ENCODE measurements around the gene PPARGC1A.

GRCh38 chr4:23759066-23759465, 130.8 kb downstream of the PPARGC1A start:
- no peak for TF ChIP-seq EZH2phosphoT487 (IDR thresholded peaks at IDR 0.05; ENCODE audit: borderline replicate concordance, low read length)
- TF ChIP-seq, protein P1, sequence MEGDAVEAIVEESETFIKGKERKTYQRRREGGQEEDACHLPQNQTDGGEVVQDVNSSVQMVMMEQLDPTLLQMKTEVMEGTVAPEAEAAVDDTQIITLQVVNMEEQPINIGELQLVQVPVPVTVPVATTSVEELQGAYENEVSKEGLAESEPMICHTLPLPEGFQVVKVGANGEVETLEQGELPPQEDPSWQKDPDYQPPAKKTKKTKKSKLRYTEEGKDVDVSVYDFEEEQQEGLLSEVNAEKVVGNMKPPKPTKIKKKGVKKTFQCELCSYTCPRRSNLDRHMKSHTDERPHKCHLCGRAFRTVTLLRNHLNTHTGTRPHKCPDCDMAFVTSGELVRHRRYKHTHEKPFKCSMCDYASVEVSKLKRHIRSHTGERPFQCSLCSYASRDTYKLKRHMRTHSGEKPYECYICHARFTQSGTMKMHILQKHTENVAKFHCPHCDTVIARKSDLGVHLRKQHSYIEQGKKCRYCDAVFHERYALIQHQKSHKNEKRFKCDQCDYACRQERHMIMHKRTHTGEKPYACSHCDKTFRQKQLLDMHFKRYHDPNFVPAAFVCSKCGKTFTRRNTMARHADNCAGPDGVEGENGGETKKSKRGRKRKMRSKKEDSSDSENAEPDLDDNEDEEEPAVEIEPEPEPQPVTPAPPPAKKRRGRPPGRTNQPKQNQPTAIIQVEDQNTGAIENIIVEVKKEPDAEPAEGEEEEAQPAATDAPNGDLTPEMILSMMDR (IDR thresholded peaks at IDR 0.05; ENCODE audit: low read depth, low read length, poor library complexity, severe bottlenecking), result no peak

All from DOHH2 (cell line).